Measurements from ENCODE around the gene RFLNA.

The RFLNA gene

GRCh38 chr12:124259154-124260066 is 35.5 kb upstream of the RFLNA start:
- DNase-seq (ENCODE audit: low read depth), result peak; percentile 29
- TF ChIP-seq CTCF (IDR thresholded peaks at IDR 0.05; ENCODE audit: low read length, missing control alignments), result no peak
- H3K4me3 ChIP-seq (replicated peaks; ENCODE audit: low read depth, low read length), result no peak overlapping the region

GRCh38 chr12:124261885-124262284 is 33.0 kb upstream of the RFLNA start:
- no peak for TF ChIP-seq CTCF (IDR thresholded peaks at IDR 0.05; ENCODE audit: low read length, missing control alignments)
- no peak overlapping the region for H3K4me3 ChIP-seq (replicated peaks; ENCODE audit: low read depth, low read length)
- no peak for DNase-seq (ENCODE audit: low read depth)

GRCh38 chr12:124264089-124264795 is 30.7 kb upstream of the RFLNA start:
- no peak overlapping the region for H3K4me3 ChIP-seq (replicated peaks; ENCODE audit: low read depth, low read length)
- no peak for DNase-seq (ENCODE audit: low read depth)
- TF ChIP-seq CTCF (IDR thresholded peaks at IDR 0.05; ENCODE audit: low read length, missing control alignments), result no peak

GRCh38 chr12:124264879-124265278 is 30.0 kb upstream of the RFLNA start:
- H3K4me3 ChIP-seq (replicated peaks; ENCODE audit: low read depth, low read length), result no peak overlapping the region
- TF ChIP-seq CTCF (IDR thresholded peaks at IDR 0.05; ENCODE audit: low read length, missing control alignments), result no peak
- DNase-seq (ENCODE audit: low read depth), result no peak

- TF ChIP-seq CTCF (IDR thresholded peaks at IDR 0.05; ENCODE audit: low read length, missing control alignments), result no peak
- DNase-seq (ENCODE audit: low read depth), result no peak
- no peak overlapping the region for H3K4me3 ChIP-seq (replicated peaks; ENCODE audit: low read depth, low read length)
Observed at GRCh38 chr12:124267205-124267778, 27.6 kb upstream of the RFLNA start.

GRCh38 chr12:124270671-124271070 is 24.2 kb upstream of the RFLNA start:
- no peak overlapping the region for H3K4me3 ChIP-seq (replicated peaks; ENCODE audit: low read depth, low read length)
- no peak for TF ChIP-seq CTCF (IDR thresholded peaks at IDR 0.05; ENCODE audit: low read length, missing control alignments)
- no peak for DNase-seq (ENCODE audit: low read depth)
